ENCODE results near the gene MAPKAPK2. TPM values are rescaled to one million over a fixed set of nuclear protein-coding genes. Genes with fewer than 3 reads are reported as not detected.

MAPKAPK2 gene
- total RNA-seq, 2 experiments from 2014 or later, result 14.5 to 39.9 TPM

DNA sequence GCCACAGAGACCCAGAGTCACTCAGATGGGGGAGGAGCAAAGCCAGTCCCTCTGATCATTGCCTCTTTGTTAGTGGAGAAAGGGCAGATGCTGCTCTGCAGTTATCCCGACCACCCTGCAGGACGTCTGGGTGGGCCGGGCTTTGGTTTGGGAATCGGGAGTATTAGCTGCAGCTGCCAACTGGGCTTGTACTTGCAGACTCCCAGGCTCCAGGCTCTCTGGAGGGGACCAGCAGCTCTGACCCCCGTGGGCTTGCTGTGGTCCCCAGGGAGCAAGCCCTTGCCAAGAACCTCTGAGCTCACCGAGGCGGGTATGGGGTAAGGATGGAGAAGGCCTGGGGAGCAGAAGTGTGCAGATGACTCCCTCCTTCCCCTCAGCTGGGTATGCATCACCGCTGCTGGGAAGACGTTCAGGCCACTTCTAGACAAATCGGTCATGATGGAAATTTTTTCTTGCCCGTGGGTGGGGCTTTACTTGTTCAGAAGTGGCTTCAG, 21.6 kb downstream of the MAPKAPK2 start:
- Histone ChIP-seq H3K4me3 (ENCODE audit: low read depth, low read length, poor library complexity, severe bottlenecking) (no peak overlapping the region), H3K79me2 (ENCODE audit: insufficient read depth, low read depth, low read length) (no peaks in the 10 kb centered on the region), H3K36me3 (ENCODE audit: insufficient read depth, low read length) (no peaks in the 10 kb centered on the region), H4K20me1 (ENCODE audit: insufficient read depth, low read length) (peaks cover 16% of the 10 kb centered on the region; the same call in 1 of the 2 replicates), H3K9me2 (ENCODE audit: insufficient read depth, low read length) (no peaks in the 10 kb centered on the region), H3K27ac (ENCODE audit: low read depth, low read length, poor library complexity, severe bottlenecking) (no peak overlapping the region), H3K4me2 (ENCODE audit: low read length) (no peak overlapping the region), H3K4me1 (ENCODE audit: insufficient read depth, low read length, poor library complexity, severe bottlenecking) (peaks cover 19% of the 10 kb centered on the region), H2AFZ (ENCODE audit: low read length) (no peak overlapping the region), H3K9me3 (ENCODE audit: low read length) (no peaks in the 10 kb centered on the region)
- no TSS peak for BruUV-seq (replicated peaks)
- intact Hi-C loops (cut with micrococcal nuclease; ENCODE audit: unreplicated experiment), result no loop called here
- no peak for TF ChIP-seq EZH2phosphoT487 (IDR thresholded peaks at IDR 0.05; ENCODE audit: borderline replicate concordance, low read depth, low read length)
- TF ChIP-seq, protein P1, sequence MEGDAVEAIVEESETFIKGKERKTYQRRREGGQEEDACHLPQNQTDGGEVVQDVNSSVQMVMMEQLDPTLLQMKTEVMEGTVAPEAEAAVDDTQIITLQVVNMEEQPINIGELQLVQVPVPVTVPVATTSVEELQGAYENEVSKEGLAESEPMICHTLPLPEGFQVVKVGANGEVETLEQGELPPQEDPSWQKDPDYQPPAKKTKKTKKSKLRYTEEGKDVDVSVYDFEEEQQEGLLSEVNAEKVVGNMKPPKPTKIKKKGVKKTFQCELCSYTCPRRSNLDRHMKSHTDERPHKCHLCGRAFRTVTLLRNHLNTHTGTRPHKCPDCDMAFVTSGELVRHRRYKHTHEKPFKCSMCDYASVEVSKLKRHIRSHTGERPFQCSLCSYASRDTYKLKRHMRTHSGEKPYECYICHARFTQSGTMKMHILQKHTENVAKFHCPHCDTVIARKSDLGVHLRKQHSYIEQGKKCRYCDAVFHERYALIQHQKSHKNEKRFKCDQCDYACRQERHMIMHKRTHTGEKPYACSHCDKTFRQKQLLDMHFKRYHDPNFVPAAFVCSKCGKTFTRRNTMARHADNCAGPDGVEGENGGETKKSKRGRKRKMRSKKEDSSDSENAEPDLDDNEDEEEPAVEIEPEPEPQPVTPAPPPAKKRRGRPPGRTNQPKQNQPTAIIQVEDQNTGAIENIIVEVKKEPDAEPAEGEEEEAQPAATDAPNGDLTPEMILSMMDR (conservative IDR thresholded peaks at IDR 0.05; ENCODE audit: low read length), result no peak
- POLR2A ChIA-PET, result interaction anchor here (0.9 to 1.2 kb wide), 2 partner anchors 42 to 71 kb away, joined by 3 to 5 read pairs; partner anchors contain the start of gene DYRK3
- DNase-seq (ENCODE audit: low spot score), result no peak
- CTCF ChIA-PET (ENCODE audit: unreplicated experiment), result no interaction called here

DNA sequence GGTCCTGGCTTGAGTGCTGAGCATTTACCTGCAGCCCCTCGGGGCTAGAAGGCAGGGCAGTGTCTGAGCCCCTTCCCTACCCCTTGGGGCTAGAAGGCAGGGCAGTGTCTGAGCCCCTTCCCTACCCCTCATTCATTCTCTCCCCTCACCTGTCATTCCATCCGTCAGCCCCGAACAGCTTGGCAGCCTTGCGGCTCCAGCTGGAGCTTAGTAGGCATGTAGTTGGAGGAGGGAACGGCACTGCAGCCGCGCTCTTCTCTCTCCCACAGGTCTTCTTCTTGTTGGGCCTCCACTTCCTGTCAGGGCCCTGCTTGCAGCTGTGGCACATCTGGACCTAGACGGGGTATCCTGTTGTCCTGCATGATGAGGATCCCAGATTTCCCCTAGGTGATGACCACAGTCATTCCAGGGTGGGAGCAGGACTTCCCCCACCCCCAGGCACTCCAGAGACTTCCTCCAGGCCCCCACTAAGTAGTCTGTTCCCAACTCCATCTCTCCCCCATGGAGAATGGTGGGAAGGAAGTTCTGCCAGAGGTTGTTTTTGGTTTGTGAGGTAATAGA, 22.2 kb downstream of the MAPKAPK2 start:
- TF ChIP-seq, protein P1 (conservative IDR thresholded peaks at IDR 0.05; ENCODE audit: low read length), result no peak
- no peak for TF ChIP-seq EZH2phosphoT487 (IDR thresholded peaks at IDR 0.05; ENCODE audit: borderline replicate concordance, low read depth, low read length)
- Histone ChIP-seq H3K4me1 (ENCODE audit: insufficient read depth, low read length, poor library complexity, severe bottlenecking) (peaks cover 19% of the 10 kb centered on the region), H3K9me3 (ENCODE audit: low read length) (no peaks in the 10 kb centered on the region), H4K20me1 (ENCODE audit: insufficient read depth, low read length) (peaks cover 16% of the 10 kb centered on the region; the same call in 1 of the 2 replicates), H3K4me3 (ENCODE audit: low read depth, low read length, poor library complexity, severe bottlenecking) (no peak overlapping the region), H3K36me3 (ENCODE audit: insufficient read depth, low read length) (no peaks in the 10 kb centered on the region), H3K27ac (ENCODE audit: low read depth, low read length, poor library complexity, severe bottlenecking) (no peak overlapping the region), H3K4me2 (ENCODE audit: low read length) (no peak overlapping the region), H3K79me2 (ENCODE audit: insufficient read depth, low read depth, low read length) (no peaks in the 10 kb centered on the region), H2AFZ (ENCODE audit: low read length) (no peak overlapping the region), H3K9me2 (ENCODE audit: insufficient read depth, low read length) (no peaks in the 10 kb centered on the region)
- DNase-seq (ENCODE audit: low spot score), result no peak
- POLR2A ChIA-PET, result interaction anchor here (0.7 to 0.9 kb wide), 2 partner anchors 10 to 72 kb away, joined by 4 to 5 read pairs; partner anchors contain the start of gene DYRK3
- CTCF ChIA-PET (ENCODE audit: unreplicated experiment), result no interaction called here
- intact Hi-C loops (cut with micrococcal nuclease; ENCODE audit: unreplicated experiment), result no loop called here
- BruUV-seq (replicated peaks), result no TSS peak

DNA sequence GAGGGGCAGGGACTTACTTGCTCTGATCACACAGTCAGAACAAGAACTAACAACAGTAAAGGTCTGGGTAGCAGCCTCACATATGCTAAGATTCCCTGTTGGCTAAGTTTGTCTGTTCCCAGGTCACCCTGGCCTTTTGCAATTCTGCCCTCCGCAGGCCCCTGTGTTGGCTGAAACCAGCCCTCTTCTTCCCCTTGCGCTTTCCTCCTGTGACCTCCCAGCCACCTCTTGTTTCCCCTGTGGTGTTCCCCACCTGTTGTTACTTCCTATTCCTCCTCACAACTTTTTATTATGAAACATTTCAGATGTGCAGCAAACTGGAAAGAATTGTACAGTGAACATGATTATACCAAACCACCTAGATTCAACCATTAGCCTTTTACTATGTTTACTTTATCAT, 23.4 kb downstream of the MAPKAPK2 start:
- H3K27ac ChIP-seq (ENCODE audit: low read depth, low read length, poor library complexity, severe bottlenecking), result no peak overlapping the region
- no peak for TF ChIP-seq EZH2phosphoT487 (IDR thresholded peaks at IDR 0.05; ENCODE audit: borderline replicate concordance, low read depth, low read length)
- TF ChIP-seq, protein P1 (conservative IDR thresholded peaks at IDR 0.05; ENCODE audit: low read length), result no peak
- H3K4me2 ChIP-seq (ENCODE audit: low read length), result peak overlapping the region; percentile 22; the same call in 1 of the 2 replicates
- ChIA-PET CTCF (ENCODE audit: unreplicated experiment) (no interaction called here), POLR2A (interaction anchor here (0.6 kb wide), 1 partner anchor 291 kb away, joined by 4 read pairs; no protein-coding TSS in a partner anchor)
- no peak overlapping the region for H2AFZ ChIP-seq (ENCODE audit: low read length)
- no peak overlapping the region for H3K4me3 ChIP-seq (ENCODE audit: low read depth, low read length, poor library complexity, severe bottlenecking)
- H3K36me3 ChIP-seq (ENCODE audit: insufficient read depth, low read length), result no peaks in the 10 kb centered on the region
- no peaks in the 10 kb centered on the region for H3K79me2 ChIP-seq (ENCODE audit: insufficient read depth, low read depth, low read length)
- intact Hi-C loops (cut with micrococcal nuclease; ENCODE audit: unreplicated experiment), result loop anchor here (1.0 kb wide), 1 partner anchor 22 kb away; no protein-coding TSS in a partner anchor
- no peak for DNase-seq (ENCODE audit: low spot score)
- BruUV-seq (replicated peaks), result no TSS peak
- peaks cover 19% of the 10 kb centered on the region for H3K4me1 ChIP-seq (ENCODE audit: insufficient read depth, low read length, poor library complexity, severe bottlenecking)
- H4K20me1 ChIP-seq (ENCODE audit: insufficient read depth, low read length), result peaks cover 16% of the 10 kb centered on the region; the same call in 1 of the 2 replicates
- H3K9me3 ChIP-seq (ENCODE audit: low read length), result no peaks in the 10 kb centered on the region
- no peaks in the 10 kb centered on the region for H3K9me2 ChIP-seq (ENCODE audit: insufficient read depth, low read length)

All from OCI-LY7 (cell line).